ENCODE data around the gene PRKCE. TPM values are rescaled to one million over a fixed set of nuclear protein-coding genes. Genes with fewer than 3 reads are reported as not detected.

The PRKCE gene
- total RNA-seq, 1 experiment from 2014 or later, result 14.8 TPM

DNA sequence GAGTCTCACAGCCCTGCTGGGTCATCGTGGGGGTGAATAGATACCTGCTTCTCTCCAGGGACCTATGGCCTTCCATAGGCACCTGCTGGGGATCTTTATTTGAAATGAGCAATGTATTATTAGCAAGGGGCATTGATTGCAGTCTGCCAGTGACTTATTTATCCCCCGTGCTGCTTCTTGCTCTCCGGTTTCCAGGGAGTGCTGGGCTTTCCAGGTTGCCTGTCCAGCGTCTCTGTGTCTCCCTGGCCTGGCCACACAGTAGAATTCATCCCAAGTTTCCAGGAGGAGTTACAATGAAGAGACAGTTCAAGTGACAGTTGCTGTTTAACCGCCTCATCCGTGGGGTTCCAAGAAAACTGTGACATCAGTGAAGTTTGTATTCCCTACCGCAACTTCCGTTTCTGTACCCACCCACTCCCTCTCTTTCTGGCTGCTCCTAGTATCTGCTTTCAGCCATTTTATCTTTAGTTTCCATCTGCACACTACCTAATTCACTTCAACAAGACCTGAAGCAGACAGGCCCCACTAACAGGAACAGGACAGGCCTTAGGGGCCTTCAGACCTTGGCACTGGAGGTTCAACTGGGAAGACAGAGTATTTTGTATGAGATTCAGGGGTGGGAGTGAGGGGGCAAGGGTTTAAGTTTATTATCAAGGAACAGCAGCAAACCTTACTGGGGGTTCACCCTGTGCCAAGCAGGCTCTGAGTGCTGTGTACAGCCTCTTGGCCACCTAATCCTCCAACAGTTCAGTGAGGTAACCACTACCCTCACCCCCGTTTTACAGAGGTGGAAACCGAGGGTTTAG lies 134.8 kb downstream of the PRKCE start:
- CTCF ChIA-PET, result interaction anchor here (1.5 kb wide), 1 partner anchor 8 kb away, joined by 6 read pairs; no protein-coding TSS in a partner anchor
- H2AFZ ChIP-seq (ENCODE audit: low read depth, low read length, poor library complexity, severe bottlenecking), result no peak overlapping the region
- no peaks in the 10 kb centered on the region for H3K4me1 ChIP-seq (ENCODE audit: control insufficient read depth in 1 of 2, insufficient read depth in 2 of 2, low read length in 2 of 2)
- TF ChIP-seq ZFX (IDR thresholded peaks at IDR 0.05) (no peak), ELF1 (IDR thresholded peaks at IDR 0.05; ENCODE audit: borderline replicate concordance, low read depth) (no peak), RAD21 (IDR thresholded peaks at IDR 0.05; ENCODE audit: low read depth) (no peak), EGR1 (IDR thresholded peaks at IDR 0.05; ENCODE audit: low read depth) (no peak), SP1 (IDR thresholded peaks at IDR 0.05; ENCODE audit: low read depth) (no peak)
- TF ChIP-seq, protein P1, sequence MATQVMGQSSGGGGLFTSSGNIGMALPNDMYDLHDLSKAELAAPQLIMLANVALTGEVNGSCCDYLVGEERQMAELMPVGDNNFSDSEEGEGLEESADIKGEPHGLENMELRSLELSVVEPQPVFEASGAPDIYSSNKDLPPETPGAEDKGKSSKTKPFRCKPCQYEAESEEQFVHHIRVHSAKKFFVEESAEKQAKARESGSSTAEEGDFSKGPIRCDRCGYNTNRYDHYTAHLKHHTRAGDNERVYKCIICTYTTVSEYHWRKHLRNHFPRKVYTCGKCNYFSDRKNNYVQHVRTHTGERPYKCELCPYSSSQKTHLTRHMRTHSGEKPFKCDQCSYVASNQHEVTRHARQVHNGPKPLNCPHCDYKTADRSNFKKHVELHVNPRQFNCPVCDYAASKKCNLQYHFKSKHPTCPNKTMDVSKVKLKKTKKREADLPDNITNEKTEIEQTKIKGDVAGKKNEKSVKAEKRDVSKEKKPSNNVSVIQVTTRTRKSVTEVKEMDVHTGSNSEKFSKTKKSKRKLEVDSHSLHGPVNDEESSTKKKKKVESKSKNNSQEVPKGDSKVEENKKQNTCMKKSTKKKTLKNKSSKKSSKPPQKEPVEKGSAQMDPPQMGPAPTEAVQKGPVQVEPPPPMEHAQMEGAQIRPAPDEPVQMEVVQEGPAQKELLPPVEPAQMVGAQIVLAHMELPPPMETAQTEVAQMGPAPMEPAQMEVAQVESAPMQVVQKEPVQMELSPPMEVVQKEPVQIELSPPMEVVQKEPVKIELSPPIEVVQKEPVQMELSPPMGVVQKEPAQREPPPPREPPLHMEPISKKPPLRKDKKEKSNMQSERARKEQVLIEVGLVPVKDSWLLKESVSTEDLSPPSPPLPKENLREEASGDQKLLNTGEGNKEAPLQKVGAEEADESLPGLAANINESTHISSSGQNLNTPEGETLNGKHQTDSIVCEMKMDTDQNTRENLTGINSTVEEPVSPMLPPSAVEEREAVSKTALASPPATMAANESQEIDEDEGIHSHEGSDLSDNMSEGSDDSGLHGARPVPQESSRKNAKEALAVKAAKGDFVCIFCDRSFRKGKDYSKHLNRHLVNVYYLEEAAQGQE (IDR thresholded peaks at IDR 0.05; ENCODE audit: low read depth), result no peak
- H3K9ac ChIP-seq (ENCODE audit: low read length), result no peak overlapping the region
- no peaks in the 10 kb centered on the region for H3K9me3 ChIP-seq (ENCODE audit: control insufficient read depth in 1 of 2, insufficient read depth in 1 of 2, low read depth in 1 of 2, low read length in 2 of 2)
- no peaks in the 10 kb centered on the region for H3K9me2 ChIP-seq (ENCODE audit: insufficient read depth)
- no peaks in the 10 kb centered on the region for H3K27me3 ChIP-seq (ENCODE audit: insufficient read depth, low read length)
- no peak overlapping the region for H3K27ac ChIP-seq (ENCODE audit: low read depth, low read length)
- intact Hi-C loops (cut with micrococcal nuclease), result no loop called here
- H3K4me3 ChIP-seq (replicated peaks in 1 of 2; ENCODE audit: low read depth in 1 of 2, low read length in 2 of 2), result no peak overlapping the region
- H3K4me2 ChIP-seq (ENCODE audit: low read length), result no peak overlapping the region
- H4K20me1 ChIP-seq (ENCODE audit: insufficient read depth), result no peaks in the 10 kb centered on the region
- H3K79me2 ChIP-seq (ENCODE audit: insufficient read depth, low read length), result no peaks in the 10 kb centered on the region
- RAD21 ChIA-PET (ENCODE audit: low non-redundant PET in 1 of 2, low total read pairs in 2 of 2, uncharacterized antibody in 2 of 2, unreplicated experiment in 2 of 2), result no interaction called here
- DNase-seq (ENCODE audit: low read depth, low spot score) (no peak), ATAC-seq (no peak)
- BruUV-seq (replicated peaks), result no TSS peak
- POLR2A ChIA-PET, result no interaction called here
- no peaks in the 10 kb centered on the region for H3K36me3 ChIP-seq (ENCODE audit: control insufficient read depth in 1 of 2, insufficient read depth in 2 of 2, low read length in 2 of 2)
